HG02610 (cell line): ENCODE results near the gene SLFN11.
"Not testable (repeated sequence)": the region's sequence is repeated elsewhere in the genome, so short reads cannot be mapped to it uniquely, and the experiment has no call there.

ENCODE experiments used
- ATAC-seq: cut with Tn5 transposase; IDR thresholded peaks from one replicate; pipeline ENCODE4 v1.9.1; 2021; ENCODE audit warnings: mild to moderate bottlenecking, moderate library complexity; ENCODE audit not compliant: unreplicated experiment

The SLFN11 gene

GRCh38 chr17:35359398-35359797 lies 14.0 kb downstream of the SLFN11 start:
- no peak for ATAC-seq

- no peak for ATAC-seq
Observed at GRCh38 chr17:35352284-35352683, 21.1 kb downstream of the SLFN11 start.

GRCh38 chr17:35350493-35350892 lies 22.9 kb downstream of the SLFN11 start:
- ATAC-seq: no peak

GRCh38 chr17:35345926-35346771 lies 27.3 kb downstream of the SLFN11 start:
- no peak for ATAC-seq

GRCh38 chr17:35345445-35345925 lies 27.9 kb downstream of the SLFN11 start:
- ATAC-seq: no peak

- ATAC-seq: no peak
Observed at GRCh38 chr17:35344262-35344661, 29.2 kb downstream of the SLFN11 start.

GRCh38 chr17:35342276-35342675 lies 31.1 kb downstream of the SLFN11 start:
- ATAC-seq: no peak

- no peak for ATAC-seq
Observed at GRCh38 chr17:35341411-35341992, 31.9 kb downstream of the SLFN11 start.

GRCh38 chr17:35338230-35338629 lies 35.2 kb downstream of the SLFN11 start:
- no peak for ATAC-seq

- no peak for ATAC-seq
Observed at GRCh38 chr17:35337364-35337763, 36.1 kb downstream of the SLFN11 start.

GRCh38 chr17:35333578-35333977 lies 39.8 kb downstream of the SLFN11 start:
- ATAC-seq: not testable (repeated sequence)

GRCh38 chr17:35322749-35323148 lies 50.7 kb downstream of the SLFN11 start:
- ATAC-seq: no peak

GRCh38 chr17:35315971-35316370 lies 57.5 kb downstream of the SLFN11 start:
- ATAC-seq: no peak

- ATAC-seq: no peak
Observed at GRCh38 chr17:35315283-35315682, 58.1 kb downstream of the SLFN11 start.

GRCh38 chr17:35314415-35315216 lies 58.8 kb downstream of the SLFN11 start:
- no peak for ATAC-seq

- no peak for ATAC-seq
Observed at GRCh38 chr17:35313875-35314409, 59.5 kb downstream of the SLFN11 start.

- ATAC-seq: no peak
Observed at GRCh38 chr17:35312790-35313711, 60.4 kb downstream of the SLFN11 start.

- no peak for ATAC-seq
Observed at GRCh38 chr17:35312346-35312745, 61.1 kb downstream of the SLFN11 start.

GRCh38 chr17:35309345-35309744 lies 64.1 kb downstream of the SLFN11 start:
- ATAC-seq: not testable (repeated sequence)
